SK-N-SH (cell line): Measurements from ENCODE around the gene PRKCB. TPM values are rescaled to one million over a fixed set of nuclear protein-coding genes. Genes with fewer than 3 reads are reported as not detected.

ENCODE experiments used
- polyA plus RNA-seq, 3 experiments: library from polyadenylated mRNA; depleted of rRNA; stranded (reverse); fragments of >200 nt; gene quantifications; 2 replicates each; pipeline ENCODE4 v1.2.3, GENCODE V29; 2012
- small RNA-seq, 7 experiments: library from RNA; depleted of rRNA; stranded (forward); fragments of <200 nt; gene quantifications; one replicate each; pipeline ENCODE3, GENCODE V24; 2012

PRKCB gene
- polyA plus RNA-seq, 1 of the 3 experiments (the other 2 are of a cell fraction): 0.12 TPM

Small RNA genes lying within 50 kb of the gene (small RNA-seq; reads per million reads assigned to genes)
- gene MIR1273H: 0 reads per million in 7 experiments

Other genes with a start within 250 kb of the PRKCB start
- 187 and 191 TPM in 2 replicates for gene NDUFAB1, start 239.7 kb upstream of the PRKCB start, polyA plus RNA-seq (2012; rRNA removed)
- 3.3 and 4.5 TPM in 2 replicates for gene PALB2, start 194.7 kb upstream of the PRKCB start, polyA plus RNA-seq (2012; rRNA removed)
- 45.6 and 59.8 TPM in 2 replicates for gene DCTN5, start 194.5 kb upstream of the PRKCB start, polyA plus RNA-seq (2012; rRNA removed)
- gene PLK1, start 157.1 kb upstream of the PRKCB start, polyA plus RNA-seq (2012; rRNA removed): 31.4 and 68.7 TPM in 2 replicates
- gene ERN2, start 122.8 kb upstream of the PRKCB start, polyA plus RNA-seq (2012; rRNA removed): 0.03 TPM in 1 of 2 replicates, not detected in the other
- gene CHP2, start 81.0 kb upstream of the PRKCB start, polyA plus RNA-seq (2012; rRNA removed): not detected in 2 replicates